Heart left ventricle (tissue), 13 donors: ENCODE measurements around the gene RIPK1.

Source experiments
- POLR2A ChIP-seq, 2 donors: fragments of 450-650 bp; IDR thresholded peaks; one replicate each; pipeline ENCODE4 v1.6.1; 2017; ENCODE audit warnings: antibody characterized with exemption in 2 of 2, mild to moderate bottlenecking in 2 of 2, moderate library complexity in 2 of 2
- TF ChIP-seq, protein P1 (sequence below), 12 donors: fragments of 200-600 bp; sonication (generic) in 4 of 12; IDR thresholded peaks; one replicate each; pipeline versions ENCODE4 v1.5.0 to v1.8.0; 2018 to 2022; ENCODE audit warnings: antibody characterized with exemption in 12 of 12, mild to moderate bottlenecking in 5 of 12
- donor health status: ischemic (EF 13 %, LVEDD 7.1; RV severe dilation, severe dysfunction).
- donor health status: DM: no; HTN: yes; CAD: no.
- donor health status: DM: no; HTN: no; CAD: no.
- donor health status: ischemic (EF 25% LVEDD 6.9; RV normal size, moderate dysfunction).
- donor health status: ischemic (EF 25% LVEDD 5.7; RV mildly dilated, moderate dysfunction).
- donor health status: ischemic (EF 35%, LVEDD 5.7; RV mildly dilated, moderate dysfunction).
- donor health status: nonischemic (EF 11% LVEDD 7.7; RV severe dilation, severe dysfunction).
- donor health status: DM: yes; HTN: yes; CAD: no.
- donor health status: PGD.
- donor health status: ischemic (EF 29% LVEDD 5.4; RV normal size, mild dysfunction).
- donor health status: nonischemic (EF 23%, LVEDD 6.1; RV moderate dilation, normal function).

DNA sequence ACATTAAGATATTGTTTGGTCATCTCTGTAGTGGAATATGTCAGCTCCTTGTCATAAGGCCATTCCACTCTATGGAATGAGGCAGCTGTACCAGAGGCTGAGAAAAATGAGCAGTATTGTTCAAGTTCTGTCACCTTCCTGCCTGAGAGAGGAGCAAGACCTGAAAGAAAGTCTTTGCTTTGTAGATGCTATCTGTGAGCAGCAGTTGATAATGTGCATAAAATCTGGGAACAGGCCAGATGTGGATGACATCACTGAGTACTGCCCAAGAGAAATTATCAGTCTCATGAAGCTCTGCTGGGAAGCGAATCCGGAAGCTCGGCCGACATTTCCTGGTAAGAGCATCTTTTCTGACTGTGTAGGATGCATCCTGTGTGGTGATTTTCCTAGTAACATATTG lies 16.8 kb downstream of the RIPK1 start:
- TF ChIP-seq, protein P1, sequence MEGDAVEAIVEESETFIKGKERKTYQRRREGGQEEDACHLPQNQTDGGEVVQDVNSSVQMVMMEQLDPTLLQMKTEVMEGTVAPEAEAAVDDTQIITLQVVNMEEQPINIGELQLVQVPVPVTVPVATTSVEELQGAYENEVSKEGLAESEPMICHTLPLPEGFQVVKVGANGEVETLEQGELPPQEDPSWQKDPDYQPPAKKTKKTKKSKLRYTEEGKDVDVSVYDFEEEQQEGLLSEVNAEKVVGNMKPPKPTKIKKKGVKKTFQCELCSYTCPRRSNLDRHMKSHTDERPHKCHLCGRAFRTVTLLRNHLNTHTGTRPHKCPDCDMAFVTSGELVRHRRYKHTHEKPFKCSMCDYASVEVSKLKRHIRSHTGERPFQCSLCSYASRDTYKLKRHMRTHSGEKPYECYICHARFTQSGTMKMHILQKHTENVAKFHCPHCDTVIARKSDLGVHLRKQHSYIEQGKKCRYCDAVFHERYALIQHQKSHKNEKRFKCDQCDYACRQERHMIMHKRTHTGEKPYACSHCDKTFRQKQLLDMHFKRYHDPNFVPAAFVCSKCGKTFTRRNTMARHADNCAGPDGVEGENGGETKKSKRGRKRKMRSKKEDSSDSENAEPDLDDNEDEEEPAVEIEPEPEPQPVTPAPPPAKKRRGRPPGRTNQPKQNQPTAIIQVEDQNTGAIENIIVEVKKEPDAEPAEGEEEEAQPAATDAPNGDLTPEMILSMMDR (IDR thresholded peaks at IDR 0.05), result no peak
- no peak for TF ChIP-seq POLR2A (IDR thresholded peaks at IDR 0.05)
